ENCODE measurements around the gene GNG12. TPM values are rescaled to one million over a fixed set of nuclear protein-coding genes. Genes with fewer than 3 reads are reported as not detected.

Gene GNG12
- polyA plus RNA-seq, 1 donor (not counting 4 experiments of a cell fraction or from before 2014, with no cell fraction given), result 208 TPM

GRCh38 chr1:67710417-67710816 is 122.8 kb downstream of the GNG12 start:
- H3K36me3 ChIP-seq (ENCODE audit: control insufficient read depth in 2 of 2, extremely low read depth in 1 of 2, insufficient read depth in 2 of 2, low read length in 2 of 2), result peaks cover 14 to 16% of the 10 kb centered on the region in 2 experiments
- H3K4me3 ChIP-seq (ENCODE audit: control insufficient read depth in 2 of 3, extremely low read depth in 1 of 3, insufficient read depth in 2 of 3, low read depth in 1 of 3, low read length in 3 of 3), result peak overlapping the region in 1 of 3 experiments; percentile 30
- peak overlapping the region; percentile 65 for H3K4me2 ChIP-seq (ENCODE audit: control insufficient read depth, extremely low read depth, insufficient read depth, low read depth, low read length)
- H4K20me1 ChIP-seq (ENCODE audit: control insufficient read depth, extremely low read depth, insufficient read depth, low read length), result no peaks in the 10 kb centered on the region
- TF ChIP-seq CTCF (optimal IDR thresholded peaks at IDR 0.05 in 1 of 3, IDR thresholded peaks at IDR 0.05 in 1 of 3, conservative IDR thresholded peaks at IDR 0.05 in 1 of 3; ENCODE audit: extremely low read depth in 1 of 3, insufficient read depth in 2 of 3, low read length in 3 of 3) (no peak), EZH2 (IDR thresholded peaks at IDR 0.05; ENCODE audit: low read length) (no peak)
- dilution Hi-C loops (cut with MboI; ENCODE audit: extremely low pct_ligation_motif_present, low sequenced_read_pairs), result no loop called here
- H3K79me2 ChIP-seq (ENCODE audit: control insufficient read depth, insufficient read depth, low read length), result peaks cover 17% of the 10 kb centered on the region
- H3K9me1 ChIP-seq (ENCODE audit: control insufficient read depth, extremely low read depth, insufficient read depth, low read length), result no peaks in the 10 kb centered on the region
- peak overlapping the region; percentile 71 for H3K27ac ChIP-seq (ENCODE audit: control insufficient read depth, insufficient read depth, low read length)
- H3K27me3 ChIP-seq (ENCODE audit: control insufficient read depth, extremely low read depth, insufficient read depth, low read length), result no peaks in the 10 kb centered on the region
- H3K9ac ChIP-seq (ENCODE audit: control insufficient read depth, extremely low read depth, insufficient read depth, low read length), result peak overlapping the region; percentile 26
- FAIRE-seq (peak; percentile 85), DNase-seq (ENCODE audit: low read depth, low spot score) (no peak)
- no peak overlapping the region for H2AFZ ChIP-seq (ENCODE audit: control insufficient read depth, low read length)
- H3K4me1 ChIP-seq (ENCODE audit: control insufficient read depth, extremely low read depth, insufficient read depth, low read length), result peaks cover 52% of the 10 kb centered on the region
- no peaks in the 10 kb centered on the region for H3K9me3 ChIP-seq (ENCODE audit: control insufficient read depth, low read depth, low read length)

GRCh38 chr1:67708606-67709005 is 124.7 kb downstream of the GNG12 start:
- TF ChIP-seq CTCF (optimal IDR thresholded peaks at IDR 0.05 in 1 of 3, IDR thresholded peaks at IDR 0.05 in 1 of 3, conservative IDR thresholded peaks at IDR 0.05 in 1 of 3; ENCODE audit: extremely low read depth in 1 of 3, insufficient read depth in 2 of 3, low read length in 3 of 3) (no peak), EZH2 (IDR thresholded peaks at IDR 0.05; ENCODE audit: low read length) (no peak)
- Histone ChIP-seq H2AFZ (ENCODE audit: control insufficient read depth, low read length) (no peak overlapping the region), H3K79me2 (ENCODE audit: control insufficient read depth, insufficient read depth, low read length) (peaks cover 12% of the 10 kb centered on the region), H3K4me2 (ENCODE audit: control insufficient read depth, extremely low read depth, insufficient read depth, low read depth, low read length) (no peak overlapping the region), H3K4me1 (ENCODE audit: control insufficient read depth, extremely low read depth, insufficient read depth, low read length) (peaks cover 40% of the 10 kb centered on the region), H3K9me1 (ENCODE audit: control insufficient read depth, extremely low read depth, insufficient read depth, low read length) (no peaks in the 10 kb centered on the region), H3K4me3 (ENCODE audit: control insufficient read depth in 2 of 3, extremely low read depth in 1 of 3, insufficient read depth in 2 of 3, low read depth in 1 of 3, low read length in 3 of 3) (no peak overlapping the region), H3K9me3 (ENCODE audit: control insufficient read depth, low read depth, low read length) (no peaks in the 10 kb centered on the region), H3K27ac (ENCODE audit: control insufficient read depth, insufficient read depth, low read length) (peak overlapping the region; percentile 10), H3K27me3 (ENCODE audit: control insufficient read depth, extremely low read depth, insufficient read depth, low read length) (no peaks in the 10 kb centered on the region), H3K36me3 (ENCODE audit: control insufficient read depth in 2 of 2, extremely low read depth in 1 of 2, insufficient read depth in 2 of 2, low read length in 2 of 2) (peaks cover 16 to 19% of the 10 kb centered on the region in 2 experiments), H4K20me1 (ENCODE audit: control insufficient read depth, extremely low read depth, insufficient read depth, low read length) (no peaks in the 10 kb centered on the region), H3K9ac (ENCODE audit: control insufficient read depth, extremely low read depth, insufficient read depth, low read length) (no peak overlapping the region)
- dilution Hi-C loops (cut with MboI; ENCODE audit: extremely low pct_ligation_motif_present, low sequenced_read_pairs), result no loop called here
- no peak for DNase-seq (ENCODE audit: low read depth, low spot score)
- FAIRE-seq, result no peak

Measured in keratinocyte (primary cell).